ENCODE results near the gene E2F7. TPM values are rescaled to one million over a fixed set of nuclear protein-coding genes. Genes with fewer than 3 reads are reported as not detected.

E2F7 gene
- total RNA-seq, 1 donor = 10.4 TPM

GRCh38 chr12:77045183-77045582, 20.2 kb downstream of the E2F7 start:
- no peak for DNase-seq (ENCODE audit: low read depth)
- H3K4me3 ChIP-seq (ENCODE audit: low read depth, low read length) = no peak overlapping the region
- TF ChIP-seq CTCF (IDR thresholded peaks at IDR 0.05; ENCODE audit: insufficient read depth, low read depth, low read length) = no peak

GRCh38 chr12:77044721-77045120, 20.6 kb downstream of the E2F7 start:
- no peak for DNase-seq (ENCODE audit: low read depth)
- no peak for TF ChIP-seq CTCF (IDR thresholded peaks at IDR 0.05; ENCODE audit: insufficient read depth, low read depth, low read length)
- H3K4me3 ChIP-seq (ENCODE audit: low read depth, low read length) = no peak overlapping the region

GRCh38 chr12:77042833-77043232, 22.5 kb downstream of the E2F7 start:
- DNase-seq (ENCODE audit: low read depth) = no peak
- no peak for TF ChIP-seq CTCF (IDR thresholded peaks at IDR 0.05; ENCODE audit: insufficient read depth, low read depth, low read length)

GRCh38 chr12:77040231-77040630, 25.1 kb downstream of the E2F7 start:
- no peak for TF ChIP-seq CTCF (IDR thresholded peaks at IDR 0.05; ENCODE audit: insufficient read depth, low read depth, low read length)
- H3K4me3 ChIP-seq (ENCODE audit: low read depth, low read length) = no peak overlapping the region
- no peak for DNase-seq (ENCODE audit: low read depth)

More at GRCh38 chr12:77042833-77043232, 22.5 kb downstream of the E2F7 start:
- H3K4me3 ChIP-seq (ENCODE audit: low read depth, low read length) = no peak overlapping the region

- no peak overlapping the region for H3K4me3 ChIP-seq (ENCODE audit: low read depth, low read length)
- no peak for DNase-seq (ENCODE audit: low read depth)
- TF ChIP-seq CTCF (IDR thresholded peaks at IDR 0.05; ENCODE audit: insufficient read depth, low read depth, low read length) = no peak
Observed at GRCh38 chr12:77035226-77035625, 30.1 kb downstream of the E2F7 start.

GRCh38 chr12:77033658-77034536, 31.5 kb downstream of the E2F7 start:
- no peak for DNase-seq (ENCODE audit: low read depth)
- no peak overlapping the region for H3K4me3 ChIP-seq (ENCODE audit: low read depth, low read length)
- no peak for TF ChIP-seq CTCF (IDR thresholded peaks at IDR 0.05; ENCODE audit: insufficient read depth, low read depth, low read length)

All from fibroblast of villous mesenchyme (primary cell).